NCI-H2227 treated with DMSO at 0.1 percent for 48 hours (cell line): ENCODE data around the gene PPM1E.
"Not testable (repeated sequence)": the region's sequence is repeated elsewhere in the genome, so short reads cannot be mapped to it uniquely, and the experiment has no call there.

ENCODE experiments used
- DNase-seq: peaks from one replicate; lab custom pipeline; 2025; lab: John Stamatoyannopoulos, UW

PPM1E gene

GRCh38 chr17:58947824-58948223 is 192.2 kb downstream of the PPM1E start:
- no peak for DNase-seq

GRCh38 chr17:58954358-58954757 is 198.7 kb downstream of the PPM1E start:
- DNase-seq = not testable (repeated sequence)

GRCh38 chr17:58956997-58957724 is 201.5 kb downstream of the PPM1E start:
- no peak for DNase-seq

- not testable (repeated sequence) for DNase-seq
Measured at GRCh38 chr17:58957725-58958073, 202.0 kb downstream of the PPM1E start.

GRCh38 chr17:58960068-58960467 is 204.4 kb downstream of the PPM1E start:
- no peak for DNase-seq

GRCh38 chr17:58965221-58965620 is 209.6 kb downstream of the PPM1E start:
- no peak for DNase-seq

GRCh38 chr17:58966208-58966607 is 210.6 kb downstream of the PPM1E start:
- no peak for DNase-seq

GRCh38 chr17:58968426-58969061 is 212.9 kb downstream of the PPM1E start:
- peak; percentile 80 for DNase-seq

- peak; percentile 87 for DNase-seq
Measured at GRCh38 chr17:58969156-58969555, 213.5 kb downstream of the PPM1E start.

GRCh38 chr17:58969612-58970011 is 214.0 kb downstream of the PPM1E start:
- DNase-seq = no peak

- no peak for DNase-seq
Measured at GRCh38 chr17:58970609-58971450, 215.2 kb downstream of the PPM1E start.

GRCh38 chr17:58974354-58974753 is 218.7 kb downstream of the PPM1E start:
- no peak for DNase-seq

- no peak for DNase-seq
Measured at GRCh38 chr17:58976541-58976940, 220.9 kb downstream of the PPM1E start.

- DNase-seq = no peak
Measured at GRCh38 chr17:58980706-58981481, 225.2 kb downstream of the PPM1E start.

GRCh38 chr17:58982626-58983025 is 227.0 kb downstream of the PPM1E start:
- DNase-seq = no peak

- DNase-seq = no peak
Measured at GRCh38 chr17:58985367-58985766, 229.7 kb downstream of the PPM1E start.

- DNase-seq = no peak
Measured at GRCh38 chr17:58985971-58986370, 230.3 kb downstream of the PPM1E start.

GRCh38 chr17:58989629-58990028 is 234.0 kb downstream of the PPM1E start:
- no peak for DNase-seq

- DNase-seq = no peak
Measured at GRCh38 chr17:58991718-58992331, 236.2 kb downstream of the PPM1E start.

GRCh38 chr17:58993311-58993710 is 237.7 kb downstream of the PPM1E start:
- DNase-seq = no peak

GRCh38 chr17:58995247-58995940 is 239.7 kb downstream of the PPM1E start:
- no peak for DNase-seq
